OCI-LY3 (cell line): ENCODE data around the gene CACNA1I.

Source experiments
- H2AFZ ChIP-seq: fragments of 200-600, 300-600 bp; shearing (Covaris generic); 2 replicates; pipeline ENCODE4 v1.6.0; 2014; ENCODE audit warnings: antibody characterized with exemption, low read depth, low read length
- H3K27ac ChIP-seq: fragments of 200-600, 300-600 bp; sonication (generic); 2 replicates; pipeline ENCODE4 v1.5.1; 2014; ENCODE audit warnings: mild to moderate bottlenecking, low read length, moderate library complexity, mixed read lengths
- H3K27me3 ChIP-seq: fragments of 200-600, 300-600 bp; sonication (generic); 2 replicates; pipeline ENCODE4 v1.6.1; 2014; ENCODE audit warnings: low read depth, low read length, mixed read lengths
- H3K36me3 ChIP-seq: fragments of 200-600, 300-600 bp; sonication (generic); replicated peaks from 2 replicates; pipeline ENCODE3; 2014; ENCODE audit warnings: low read depth, low read length, mixed read lengths
- H3K4me1 ChIP-seq: fragments of 300-600, 200-600 bp; sonication (generic); 2 replicates; pipeline ENCODE4 v1.6.1; 2014; ENCODE audit warnings: low read length, mixed read lengths
- H3K4me2 ChIP-seq: fragments of 200-600, 300-600 bp; sonication (generic); 2 replicates; pipeline ENCODE4 v1.6.1; 2014; ENCODE audit warnings: low read length, mixed read lengths
- H3K4me3 ChIP-seq: fragments of 300-600, 200-600 bp; sonication (generic); 2 replicates; pipeline ENCODE4 v1.5.1; 2014; ENCODE audit warnings: antibody characterized with exemption, mild to moderate bottlenecking, low read length, moderate library complexity
- H3K79me2 ChIP-seq: fragments of 300-600, 200-600 bp; shearing (Covaris generic); 2 replicates; pipeline ENCODE4 v1.6.1; 2014; ENCODE audit warnings: mild to moderate bottlenecking, low read length, mixed read lengths
- H3K9ac ChIP-seq: fragments of 300-600, 200-600 bp; shearing (Covaris generic); 2 replicates; pipeline ENCODE4 v1.6.0; 2014; ENCODE audit warnings: mild to moderate bottlenecking, low read length, moderate library complexity
- H3K9me3 ChIP-seq: fragments of 200-600, 300-600 bp; shearing (Covaris generic); 2 replicates; pipeline ENCODE4 v1.6.1; 2014; ENCODE audit warnings: low read length, mixed read lengths; ENCODE audit not compliant: insufficient read depth
- H4K20me1 ChIP-seq: fragments of 200-600, 300-600 bp; sonication (generic); 2 replicates; pipeline ENCODE4 v1.6.1; 2016; ENCODE audit warnings: low read length, mixed read lengths; ENCODE audit not compliant: insufficient read depth
- EZH2phosphoT487 ChIP-seq: fragments of 200-600 bp; shearing (Covaris generic); IDR thresholded peaks from 2 replicates; pipeline ENCODE4 v1.6.1; 2018; ENCODE audit warnings: antibody characterized with exemption, mixed run types, low read depth
- TF ChIP-seq, protein P1 (sequence below): fragments of 200-600, 300-600 bp; sonication (generic); IDR thresholded peaks from 2 replicates; pipeline ENCODE4 v1.5.1; 2014; ENCODE audit warnings: antibody characterized with exemption, low read length, low read depth

CACNA1I gene

DNA sequence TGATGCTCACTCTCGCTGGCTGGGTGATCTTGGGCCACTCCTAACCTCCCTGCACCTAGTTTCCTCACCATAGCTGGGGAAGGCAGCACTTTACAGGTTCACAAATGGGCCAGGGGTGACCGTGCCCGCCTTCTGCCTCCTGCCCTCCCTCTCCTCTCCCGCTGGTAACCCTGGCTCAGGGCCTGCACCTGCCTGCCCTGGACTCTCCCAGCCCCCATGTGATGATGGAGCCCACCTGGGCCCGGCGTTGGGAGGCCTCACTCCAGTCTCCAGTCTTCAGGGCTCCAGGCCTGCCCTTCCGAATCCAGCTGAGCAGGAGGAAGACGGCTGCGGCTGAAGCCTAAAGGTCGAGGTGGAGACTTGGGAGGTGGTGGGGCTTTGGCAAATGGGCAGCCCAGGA is 152.9 kb downstream of the CACNA1I start:
- no peak overlapping the region for H3K27ac ChIP-seq
- peaks cover 41% of the 10 kb centered on the region for H3K27me3 ChIP-seq
- no peaks in the 10 kb centered on the region for H4K20me1 ChIP-seq
- H3K4me1 ChIP-seq, result no peaks in the 10 kb centered on the region
- no peaks in the 10 kb centered on the region for H3K79me2 ChIP-seq
- no peak for TF ChIP-seq EZH2phosphoT487
- TF ChIP-seq, protein P1, sequence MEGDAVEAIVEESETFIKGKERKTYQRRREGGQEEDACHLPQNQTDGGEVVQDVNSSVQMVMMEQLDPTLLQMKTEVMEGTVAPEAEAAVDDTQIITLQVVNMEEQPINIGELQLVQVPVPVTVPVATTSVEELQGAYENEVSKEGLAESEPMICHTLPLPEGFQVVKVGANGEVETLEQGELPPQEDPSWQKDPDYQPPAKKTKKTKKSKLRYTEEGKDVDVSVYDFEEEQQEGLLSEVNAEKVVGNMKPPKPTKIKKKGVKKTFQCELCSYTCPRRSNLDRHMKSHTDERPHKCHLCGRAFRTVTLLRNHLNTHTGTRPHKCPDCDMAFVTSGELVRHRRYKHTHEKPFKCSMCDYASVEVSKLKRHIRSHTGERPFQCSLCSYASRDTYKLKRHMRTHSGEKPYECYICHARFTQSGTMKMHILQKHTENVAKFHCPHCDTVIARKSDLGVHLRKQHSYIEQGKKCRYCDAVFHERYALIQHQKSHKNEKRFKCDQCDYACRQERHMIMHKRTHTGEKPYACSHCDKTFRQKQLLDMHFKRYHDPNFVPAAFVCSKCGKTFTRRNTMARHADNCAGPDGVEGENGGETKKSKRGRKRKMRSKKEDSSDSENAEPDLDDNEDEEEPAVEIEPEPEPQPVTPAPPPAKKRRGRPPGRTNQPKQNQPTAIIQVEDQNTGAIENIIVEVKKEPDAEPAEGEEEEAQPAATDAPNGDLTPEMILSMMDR, result no peak
- H3K4me3 ChIP-seq, result no peak overlapping the region
- no peak overlapping the region for H3K4me2 ChIP-seq
- H3K9me3 ChIP-seq, result no peaks in the 10 kb centered on the region
- no peak overlapping the region for H3K9ac ChIP-seq
- no peaks in the 10 kb centered on the region for H3K36me3 ChIP-seq
- H2AFZ ChIP-seq, result no peak overlapping the region

DNA sequence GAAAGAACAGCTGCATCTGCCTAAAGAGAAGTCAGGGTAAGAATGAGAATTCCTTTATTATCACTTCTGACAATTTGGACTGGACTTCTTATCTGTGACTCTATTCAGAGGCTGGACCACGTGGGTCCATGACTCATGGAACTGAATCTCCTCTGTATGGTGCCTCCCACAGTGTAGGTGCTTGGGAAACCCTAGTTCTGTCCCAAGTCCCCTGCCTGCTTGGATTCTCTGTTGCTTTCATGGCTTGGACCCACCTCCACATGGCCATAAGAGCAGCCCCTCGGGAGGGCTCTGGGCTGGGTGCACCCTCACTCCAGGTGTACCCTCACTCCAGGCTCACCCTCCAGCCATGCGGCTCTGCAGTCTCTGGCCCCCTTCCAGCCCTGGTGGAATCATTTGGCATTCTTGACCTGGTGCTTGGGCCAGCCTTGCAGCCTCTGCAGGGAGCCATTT is 153.4 kb downstream of the CACNA1I start:
- peaks cover 41% of the 10 kb centered on the region for H3K27me3 ChIP-seq
- H3K4me3 ChIP-seq, result no peak overlapping the region
- no peaks in the 10 kb centered on the region for H4K20me1 ChIP-seq
- no peak overlapping the region for H2AFZ ChIP-seq
- TF ChIP-seq EZH2phosphoT487, result no peak
- TF ChIP-seq, protein P1, result no peak
- H3K27ac ChIP-seq, result no peak overlapping the region
- H3K4me1 ChIP-seq, result no peaks in the 10 kb centered on the region
- H3K79me2 ChIP-seq, result no peaks in the 10 kb centered on the region
- H3K36me3 ChIP-seq, result no peaks in the 10 kb centered on the region
- no peak overlapping the region for H3K4me2 ChIP-seq
- H3K9ac ChIP-seq, result no peak overlapping the region
- H3K9me3 ChIP-seq, result no peaks in the 10 kb centered on the region

DNA sequence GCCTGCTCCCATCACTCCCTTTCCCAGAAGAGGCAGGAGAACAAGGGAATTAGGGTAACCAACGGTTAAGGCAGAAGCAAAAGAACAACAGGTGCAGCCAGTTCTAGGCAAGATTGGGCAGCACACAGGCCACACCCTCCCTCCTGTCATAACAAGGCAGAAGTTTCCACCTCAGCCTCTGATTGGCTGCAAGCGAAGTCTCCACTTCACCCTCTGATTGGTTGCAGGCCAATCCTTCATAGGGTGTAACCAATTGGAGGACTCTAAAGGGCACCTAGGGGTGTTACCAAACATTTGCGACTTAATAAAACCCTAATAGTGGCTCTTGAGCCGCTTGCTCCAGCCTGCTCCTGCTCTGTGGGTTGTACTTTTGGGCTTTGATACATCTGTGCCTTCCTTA is 153.8 kb downstream of the CACNA1I start:
- Histone ChIP-seq H3K36me3 (no peaks in the 10 kb centered on the region), H2AFZ (no peak overlapping the region), H3K4me3 (no peak overlapping the region), H3K27me3 (peaks cover 41% of the 10 kb centered on the region), H3K9me3 (no peaks in the 10 kb centered on the region), H3K4me1 (no peaks in the 10 kb centered on the region), H3K27ac (no peak overlapping the region), H3K9ac (no peak overlapping the region), H4K20me1 (no peaks in the 10 kb centered on the region), H3K79me2 (no peaks in the 10 kb centered on the region), H3K4me2 (no peak overlapping the region)
- TF ChIP-seq, protein P1, result no peak
- no peak for TF ChIP-seq EZH2phosphoT487

DNA sequence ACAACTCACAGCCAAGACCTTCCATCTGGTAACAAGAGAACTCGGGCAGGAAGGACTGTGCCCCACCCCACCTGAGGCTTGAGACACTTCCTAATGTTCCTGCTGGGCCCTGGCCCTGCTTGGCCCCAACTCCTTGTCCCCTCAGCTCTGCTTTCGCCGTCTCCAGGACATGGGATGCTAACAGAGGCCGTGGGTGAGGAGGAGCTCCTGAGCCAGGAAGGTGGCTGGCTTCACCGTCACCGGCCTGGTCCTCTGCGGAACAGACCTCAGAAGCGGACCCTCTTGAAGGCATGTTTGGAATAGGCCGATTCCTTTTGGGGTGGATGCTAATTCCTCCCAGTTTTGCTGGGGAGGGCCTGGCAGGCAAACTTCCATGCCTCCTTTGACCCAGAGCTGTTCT is 154.3 kb downstream of the CACNA1I start:
- Histone ChIP-seq H3K9me3 (no peaks in the 10 kb centered on the region), H3K4me1 (no peaks in the 10 kb centered on the region), H3K27ac (no peak overlapping the region)

More for the DNA sequence above, 154.3 kb downstream of the CACNA1I start:
- Histone ChIP-seq H3K4me2 (no peak overlapping the region), H3K4me3 (no peak overlapping the region), H3K79me2 (no peaks in the 10 kb centered on the region), H3K36me3 (no peaks in the 10 kb centered on the region), H2AFZ (no peak overlapping the region), H3K27me3 (peaks cover 41% of the 10 kb centered on the region), H4K20me1 (no peaks in the 10 kb centered on the region), H3K9ac (no peak overlapping the region)
- no peak for TF ChIP-seq EZH2phosphoT487
- TF ChIP-seq, protein P1, result no peak
